Lung microvascular endothelial cell (primary cell): ENCODE data around the gene CHST8. TPM values are rescaled to one million over a fixed set of nuclear protein-coding genes. Genes with fewer than 3 reads are reported as not detected.
A peak's percentile ranks its signal among the peaks of the same experiment; 100 is the strongest.

Experiments
- DNase-seq, 2 donors: peaks; one replicate each; pipeline versions ENCODE4 v3.0.0 to v3.0.0-alpha.2; 2010; ENCODE audit warnings: low read depth in 2 of 2
- total RNA-seq: library from RNA; depleted of rRNA; stranded (reverse); fragments of >200 nt; gene quantifications from 2 replicates; pipeline ENCODE4 v1.2.1, GENCODE V29; 2014

CHST8 gene
- total RNA-seq, 1 donor from 2014 or later: 0.20 TPM

GRCh38 chr19:33734913-33735312 lies 113.2 kb downstream of the CHST8 start:
- peak in 1 of 2 donors; percentile 5 for DNase-seq

DNA sequence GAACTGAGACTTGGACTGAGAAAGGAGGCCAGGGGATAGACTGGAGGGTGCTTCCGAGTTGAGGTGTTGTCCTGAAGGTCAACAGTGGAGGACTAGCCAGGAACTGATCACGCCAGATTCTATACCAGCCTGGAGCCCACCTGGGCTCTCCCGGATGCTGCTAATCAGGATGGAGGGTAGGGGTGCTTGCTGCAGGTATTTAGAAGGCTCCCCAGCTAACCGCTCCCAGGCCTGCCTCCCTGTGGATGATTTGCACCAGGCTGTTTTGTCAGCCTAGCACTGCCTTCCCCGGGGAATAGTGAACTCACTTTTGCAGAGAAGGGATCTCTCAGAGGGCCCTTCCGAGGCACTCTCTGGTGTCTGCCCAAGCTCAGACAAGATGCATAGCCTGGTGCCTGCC lies 114.4 kb downstream of the CHST8 start:
- no peak for DNase-seq

GRCh38 chr19:33736787-33737186 lies 115.0 kb downstream of the CHST8 start:
- no peak for DNase-seq

DNA sequence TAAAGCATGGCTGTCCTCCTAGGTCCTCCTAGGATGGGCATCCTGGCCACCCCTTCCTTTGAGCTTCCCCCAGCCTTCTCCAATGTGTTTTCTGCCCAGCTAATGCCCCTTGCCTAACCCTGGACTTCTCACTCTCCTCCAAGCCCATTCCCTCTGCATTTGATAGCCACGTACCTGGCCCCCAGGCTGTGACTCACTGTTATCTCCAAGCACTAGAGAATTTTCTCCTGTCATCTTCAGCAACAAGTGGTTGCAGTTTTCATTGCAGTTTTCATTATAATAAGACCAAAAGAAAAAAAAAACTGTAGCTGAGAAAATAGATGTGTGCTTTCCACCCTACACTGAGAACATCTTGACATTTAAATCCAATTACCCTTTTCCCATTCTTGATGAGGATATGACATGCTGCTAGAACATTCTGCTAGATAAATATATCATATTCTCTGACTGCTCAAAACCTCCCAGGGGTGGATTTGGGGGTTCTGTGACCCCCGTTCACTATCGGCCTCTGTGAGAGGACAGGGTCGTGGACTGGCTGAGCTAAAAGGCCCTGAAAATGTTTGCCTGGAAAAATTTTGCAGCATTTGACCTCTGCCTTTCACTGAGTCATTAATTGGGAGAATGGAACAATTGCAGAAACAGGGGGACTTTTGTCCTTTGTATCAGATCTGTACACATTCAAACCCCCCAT lies 116.1 kb downstream of the CHST8 start:
- DNase-seq: no peak

DNA sequence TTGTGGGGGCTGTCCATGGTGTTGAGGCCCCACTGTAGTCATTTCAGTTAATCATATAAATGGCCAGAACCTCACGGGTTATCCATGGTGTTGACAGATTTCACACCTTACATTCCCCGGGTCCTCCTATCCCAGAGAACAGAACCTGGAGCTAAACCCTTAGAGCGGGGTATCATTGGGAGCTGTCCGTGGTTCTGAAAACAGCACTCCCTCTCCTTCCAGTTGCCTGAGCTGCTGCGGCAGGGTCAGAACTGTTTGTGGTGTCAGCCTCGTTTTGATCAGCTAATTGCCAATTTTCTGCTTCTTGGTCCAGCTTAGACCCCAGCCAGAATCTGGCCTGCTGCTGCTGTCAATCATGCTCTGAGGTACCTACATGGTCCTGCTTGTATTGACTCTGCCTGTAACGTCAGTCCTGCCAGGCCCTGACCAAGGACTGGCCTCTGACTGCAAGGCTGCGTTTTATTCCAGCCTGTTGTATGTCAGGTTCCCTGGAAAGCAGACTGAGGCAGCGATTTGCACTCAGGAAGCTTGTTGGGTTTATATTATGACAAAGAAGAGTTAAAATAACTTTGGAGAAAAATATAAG lies 119.2 kb downstream of the CHST8 start:
- peak; percentile 51 to 59 for DNase-seq

DNA sequence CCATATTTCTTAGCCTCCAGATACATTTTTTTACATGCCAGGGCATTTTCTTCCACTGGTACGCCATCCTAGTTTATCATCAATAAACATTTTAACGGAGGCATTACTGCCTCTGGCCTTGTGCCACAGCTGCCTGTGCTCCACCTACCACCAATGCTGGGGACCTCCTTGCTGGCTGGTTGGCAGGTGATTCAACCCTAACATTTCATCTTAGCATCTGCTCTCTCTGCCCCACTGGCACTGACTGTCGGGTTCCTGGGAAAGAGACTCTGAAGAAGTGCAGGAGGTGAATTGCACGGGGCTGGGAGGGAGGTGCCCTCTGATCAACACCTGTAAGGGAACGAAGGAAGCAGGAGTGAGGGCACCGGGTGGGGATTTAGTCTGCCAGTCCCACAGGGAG lies 123.5 kb downstream of the CHST8 start:
- no peak for DNase-seq

GRCh38 chr19:33746159-33746558 lies 124.4 kb downstream of the CHST8 start:
- DNase-seq: no peak

DNA sequence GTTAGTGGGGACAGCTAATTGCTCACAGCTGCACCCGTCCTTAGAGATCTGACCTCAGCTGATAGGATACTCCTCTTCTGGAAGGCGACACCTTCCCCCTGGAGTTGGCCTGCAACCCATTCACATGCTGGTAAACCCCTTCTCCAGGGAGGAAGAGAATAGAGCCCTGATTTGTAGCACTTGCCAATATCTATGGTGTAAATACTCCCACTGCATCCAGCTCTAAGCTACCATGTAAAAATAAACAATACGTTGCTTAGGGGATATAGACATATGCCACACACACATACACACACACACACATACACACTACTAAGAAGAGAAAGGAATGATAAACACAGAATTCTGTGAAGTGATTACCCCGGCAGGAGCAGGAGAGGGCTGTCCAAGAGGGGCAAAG lies 125.5 kb downstream of the CHST8 start:
- no peak for DNase-seq

GRCh38 chr19:33748231-33748630 lies 126.5 kb downstream of the CHST8 start:
- DNase-seq: no peak

DNA sequence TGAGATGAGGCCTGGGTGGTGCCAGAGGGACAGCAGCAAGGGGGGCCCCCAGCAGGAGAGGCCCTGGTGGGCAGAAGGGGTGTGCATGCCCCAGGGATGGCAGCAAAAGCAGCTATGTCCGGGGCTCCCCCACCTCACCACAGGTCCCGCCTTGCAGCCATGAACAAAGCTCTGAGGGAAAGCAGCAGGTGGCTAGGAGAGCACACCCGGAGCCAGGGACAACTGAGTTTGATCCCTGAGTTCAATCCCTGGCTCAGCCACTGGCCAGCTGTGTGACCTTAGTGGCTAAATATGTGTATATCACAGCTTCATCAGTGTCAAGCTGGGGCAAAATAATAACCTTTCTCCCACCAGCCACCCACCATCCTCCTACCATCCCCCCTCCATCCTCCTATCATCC lies 127.3 kb downstream of the CHST8 start:
- DNase-seq: no peak

DNA sequence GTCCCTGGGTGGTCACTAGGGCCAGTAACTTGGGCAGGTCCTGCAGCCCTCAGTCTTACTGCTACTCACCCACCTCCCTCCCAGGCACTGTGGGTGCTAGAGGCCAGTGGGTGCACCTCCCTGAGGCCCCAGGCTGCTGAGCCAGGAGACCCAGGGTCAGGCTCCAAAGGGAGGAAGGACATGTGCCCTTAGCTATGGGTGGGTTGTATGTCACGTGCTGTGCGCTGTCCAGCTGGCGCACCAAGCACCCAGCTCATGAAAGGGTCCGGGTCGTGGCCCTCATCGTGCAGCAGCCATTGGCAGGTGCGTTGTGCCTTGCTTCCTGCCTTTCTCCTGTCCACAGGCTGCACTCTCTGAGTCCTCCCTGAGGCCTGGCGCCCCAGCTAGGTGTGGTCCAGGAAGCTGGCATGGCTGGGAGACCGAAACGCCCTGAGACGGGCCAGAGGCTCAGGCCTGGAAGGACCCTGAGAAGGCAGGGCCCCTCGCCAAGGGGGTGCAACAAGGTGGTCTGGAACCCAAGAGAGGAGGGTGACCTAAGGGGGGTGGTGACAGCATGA lies 127.9 kb downstream of the CHST8 start:
- no peak for DNase-seq

- no peak for DNase-seq
Measured at GRCh38 chr19:33750587-33751435, 129.1 kb downstream of the CHST8 start.

- DNase-seq: no peak
Measured at GRCh38 chr19:33751436-33751770, 129.7 kb downstream of the CHST8 start.

DNA sequence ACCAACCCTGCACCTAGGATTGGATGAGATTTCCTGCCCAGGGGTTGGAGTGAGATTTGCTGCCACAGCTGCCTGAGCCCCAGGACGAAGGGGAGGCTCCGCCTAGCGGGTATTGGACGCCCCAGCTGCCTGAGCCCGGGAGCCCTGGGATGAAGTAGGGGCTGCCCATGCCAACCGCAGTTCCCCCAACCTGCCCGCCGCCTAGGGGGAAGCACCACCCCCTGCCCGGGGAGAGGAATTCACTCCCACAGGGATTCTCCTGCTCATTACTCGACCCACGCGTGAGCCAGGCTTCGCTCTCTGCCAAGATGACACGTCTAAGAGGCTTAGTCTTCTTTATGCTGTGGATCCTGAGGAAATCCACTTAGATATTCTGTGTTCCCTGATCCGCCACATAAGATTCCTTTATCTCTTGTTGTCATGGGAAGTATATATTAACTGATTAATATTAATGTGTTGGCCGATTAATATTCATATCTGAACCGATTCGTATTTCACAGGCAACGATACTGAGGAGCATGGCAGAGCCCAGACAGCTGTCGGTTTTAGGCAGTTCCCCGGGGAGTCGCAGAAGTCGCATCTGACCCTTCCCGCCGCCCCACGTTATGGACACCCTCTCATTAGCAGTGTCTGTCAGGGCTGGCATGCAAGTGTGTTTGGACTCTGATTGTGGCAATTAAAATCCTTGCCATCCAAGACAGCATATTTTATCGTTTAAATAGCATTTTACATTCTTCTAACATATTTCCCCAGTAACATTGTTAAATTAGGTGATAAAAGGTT lies 130.5 kb downstream of the CHST8 start:
- no peak for DNase-seq

- no peak for DNase-seq
Measured at GRCh38 chr19:33752945-33753344, 131.2 kb downstream of the CHST8 start.

DNA sequence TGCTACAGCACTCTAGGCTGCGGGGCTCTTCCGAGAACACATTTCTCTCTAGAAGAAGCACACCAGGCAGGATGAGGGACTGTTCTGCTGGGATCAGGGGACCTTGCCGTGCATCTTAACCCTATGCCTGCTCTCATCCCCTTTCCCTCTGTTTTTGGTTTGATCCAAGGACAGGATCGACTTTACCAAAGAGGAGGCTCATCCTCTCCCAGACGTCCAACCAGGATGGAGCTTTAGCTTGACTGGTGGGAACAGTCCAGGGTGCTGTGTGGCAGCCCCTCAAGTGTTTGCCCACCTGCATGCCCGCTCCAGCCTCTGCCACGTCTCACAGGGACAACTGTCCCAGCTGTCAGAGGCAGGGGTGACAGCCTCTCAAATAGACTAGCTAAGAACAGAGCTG lies 132.6 kb downstream of the CHST8 start:
- DNase-seq: no peak

DNA sequence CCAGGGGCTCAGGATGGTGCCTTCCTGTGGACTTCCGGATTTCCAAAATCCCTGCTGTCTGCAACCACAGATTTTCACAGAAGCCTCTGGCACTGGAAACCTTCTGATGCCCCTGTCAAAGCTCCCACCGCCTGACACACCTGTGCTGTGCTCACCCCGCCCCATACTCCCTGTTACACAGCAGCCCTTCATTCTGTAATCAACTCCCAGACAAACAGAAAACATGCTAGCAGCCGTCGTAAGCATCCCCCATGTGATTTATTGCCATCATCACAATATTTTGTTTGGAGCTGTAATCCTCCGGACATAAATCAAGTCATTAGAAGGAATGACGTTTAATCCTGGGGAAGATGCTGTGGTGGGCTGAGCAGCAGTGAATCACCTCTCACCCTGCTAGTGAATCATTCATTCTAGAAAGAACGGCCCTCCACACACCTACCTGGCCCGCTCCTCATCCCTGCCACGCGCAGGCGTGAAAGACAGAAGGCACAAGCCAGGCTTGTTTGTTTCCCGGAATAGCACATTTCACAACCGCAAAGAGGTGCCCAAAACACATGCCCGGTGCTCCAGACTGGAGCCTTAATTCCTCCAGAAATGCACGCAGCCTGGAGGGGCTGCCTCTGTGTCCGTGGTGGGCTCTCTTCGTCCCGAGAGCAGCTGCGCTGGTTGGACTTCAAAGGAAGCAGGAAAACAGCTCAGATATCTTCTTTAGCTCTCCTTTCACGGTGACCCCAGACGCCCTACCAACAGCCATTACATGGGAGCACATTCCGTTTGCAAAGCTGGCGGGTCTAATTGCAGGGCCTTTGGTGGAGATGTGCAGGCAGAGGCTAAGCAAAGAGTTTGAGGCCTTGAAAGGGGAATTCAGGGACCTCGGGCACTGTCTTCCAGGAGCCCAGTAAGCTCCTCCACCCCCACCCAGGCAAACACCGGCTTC lies 133.6 kb downstream of the CHST8 start:
- DNase-seq: no peak

- DNase-seq: no peak
Measured at GRCh38 chr19:33756177-33756576, 134.4 kb downstream of the CHST8 start.

DNA sequence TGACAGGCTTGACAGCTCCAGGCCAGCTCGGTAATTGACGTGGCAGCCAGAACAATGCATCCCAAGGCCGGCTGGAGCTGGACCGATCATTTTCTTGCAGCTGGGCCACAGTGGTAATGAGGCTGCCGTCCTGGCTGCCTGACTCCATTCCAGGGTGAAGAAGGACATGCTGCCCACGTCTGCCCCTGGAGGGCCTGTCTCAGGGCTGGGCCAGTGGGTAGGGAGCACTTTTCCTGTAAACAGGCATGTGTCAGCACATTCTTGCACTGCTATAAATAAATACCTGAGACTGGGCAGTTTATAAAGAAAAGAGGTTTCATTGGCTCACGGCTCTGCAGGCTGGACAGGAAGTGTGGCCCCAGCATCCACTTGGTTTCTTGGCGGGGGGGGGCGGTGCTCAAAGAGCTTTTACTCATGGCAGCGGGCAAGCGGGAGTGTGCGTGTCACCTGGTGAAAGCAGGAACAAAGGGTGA lies 136.8 kb downstream of the CHST8 start:
- peak in 1 of 2 donors; percentile 3 for DNase-seq

DNA sequence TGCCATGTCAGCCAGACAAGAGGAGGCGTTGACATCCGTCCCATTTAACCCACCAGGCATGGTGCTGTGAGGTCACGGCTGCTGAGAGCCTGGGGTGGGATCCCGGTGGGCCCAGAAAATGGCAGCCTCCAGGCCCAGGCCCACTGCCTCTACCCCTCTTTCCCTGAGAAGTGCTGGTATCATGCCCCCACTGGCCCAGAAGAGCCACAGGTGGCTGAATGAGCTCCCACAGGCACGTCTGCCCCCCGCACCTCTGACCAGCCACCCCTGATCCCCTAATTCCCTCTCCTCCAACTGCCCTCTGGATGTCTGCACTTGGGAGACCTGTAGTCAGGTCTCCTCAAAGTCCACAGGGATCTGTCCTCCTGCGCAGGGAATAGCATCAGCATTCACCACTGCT lies 137.6 kb downstream of the CHST8 start:
- no peak for DNase-seq
